Suppressor macrophage (primary cell): Measurements from ENCODE around the gene CERS6.
"Not testable (repeated sequence)": the region's sequence is repeated elsewhere in the genome, so short reads cannot be mapped to it uniquely, and the experiment has no call there.

Source experiments
- DNase-seq, 4 experiments: peaks; one replicate each; pipeline ENCODE4 v3.0.0-alpha.2; 2020 to 2022

The CERS6 gene

GRCh38 chr2:168501466-168502065, 45.5 kb downstream of the CERS6 start:
- DNase-seq, result no peak

GRCh38 chr2:168502852-168503251, 46.8 kb downstream of the CERS6 start:
- not testable (repeated sequence) for DNase-seq

GRCh38 chr2:168503901-168504300, 47.8 kb downstream of the CERS6 start:
- DNase-seq, result no peak

- DNase-seq, result no peak
These were observed 48.3 kb downstream of the CERS6 start for GRCh38 chr2:168504323-168504722.

GRCh38 chr2:168510125-168510756, 54.2 kb downstream of the CERS6 start:
- DNase-seq, result no peak

GRCh38 chr2:168514692-168515091, 58.6 kb downstream of the CERS6 start:
- DNase-seq, result no peak

- DNase-seq, result no peak
These were observed 59.4 kb downstream of the CERS6 start for GRCh38 chr2:168515502-168515901.

GRCh38 chr2:168517816-168518215, 61.7 kb downstream of the CERS6 start:
- no peak for DNase-seq

GRCh38 chr2:168518555-168519066, 62.5 kb downstream of the CERS6 start:
- DNase-seq, result peak; percentile 39 to 54 (median 50)

GRCh38 chr2:168519534-168520308, 63.6 kb downstream of the CERS6 start:
- no peak for DNase-seq

- DNase-seq, result peak in 2 of 4 experiments; percentile 9 to 20
These were observed 65.1 kb downstream of the CERS6 start for GRCh38 chr2:168521053-168521741.

GRCh38 chr2:168522446-168522845, 66.4 kb downstream of the CERS6 start:
- DNase-seq, result no peak

GRCh38 chr2:168524005-168524404, 67.9 kb downstream of the CERS6 start:
- DNase-seq, result no peak

GRCh38 chr2:168525020-168525419, 68.9 kb downstream of the CERS6 start:
- no peak for DNase-seq

GRCh38 chr2:168525716-168526446, 69.8 kb downstream of the CERS6 start:
- DNase-seq, result no peak

- no peak for DNase-seq
These were observed 70.6 kb downstream of the CERS6 start for GRCh38 chr2:168526641-168527040.

- DNase-seq, result no peak
These were observed 71.9 kb downstream of the CERS6 start for GRCh38 chr2:168528016-168528415.

- DNase-seq, result peak in 2 of 4 experiments; percentile 27 to 50
These were observed 72.4 kb downstream of the CERS6 start for GRCh38 chr2:168528469-168528868.

- DNase-seq, result peak in 1 of 4 experiments; percentile 15
These were observed 73.2 kb downstream of the CERS6 start for GRCh38 chr2:168529054-168529833.

- DNase-seq, result no peak
These were observed 74.0 kb downstream of the CERS6 start for GRCh38 chr2:168529900-168530561.
